Fibroblast of lung (primary cell): ENCODE results near the gene CRACR2A. TPM values are rescaled to one million over a fixed set of nuclear protein-coding genes. Genes with fewer than 3 reads are reported as not detected.

ENCODE experiments used
- DNase-seq, 2 donors: peaks; one replicate each; pipeline versions ENCODE4 v3.0.0 to v3.0.0-alpha.2; 2010; ENCODE audit warnings: low read depth in 2 of 2
- H2AFZ ChIP-seq: 2 replicates; pipeline ENCODE4 v1.5.1; 2012; ENCODE audit warnings: low read length, control low read depth, inconsistent platforms
- H3K27ac ChIP-seq: 2 replicates; pipeline ENCODE4 v1.5.1; 2011; ENCODE audit warnings: low read length, control low read depth; ENCODE audit not compliant: insufficient read depth
- H3K27me3 ChIP-seq: 2 replicates; pipeline ENCODE4 v1.5.1; 2011; ENCODE audit warnings: mild to moderate bottlenecking, low read length; ENCODE audit not compliant: control insufficient read depth, insufficient read depth
- H3K36me3 ChIP-seq: 2 replicates; pipeline ENCODE4 v1.5.1; 2011; ENCODE audit warnings: low read length; ENCODE audit not compliant: control insufficient read depth, insufficient read depth
- H3K4me1 ChIP-seq: 2 replicates; pipeline ENCODE4 v1.5.1; 2011; ENCODE audit warnings: low read length; ENCODE audit not compliant: control insufficient read depth, insufficient read depth; ENCODE audit errors: extremely low read depth
- H3K4me2 ChIP-seq: 2 replicates; pipeline ENCODE4 v1.5.1; 2011; ENCODE audit warnings: low read length, control low read depth; ENCODE audit not compliant: insufficient read depth; ENCODE audit errors: extremely low read depth
- H3K4me3 ChIP-seq, 4 experiments: fragments of 200-600 bp in 1 of 4; sonication (generic) in 1 of 4; replicated peaks in 1 of 4; 2 replicates each; pipeline ENCODE4 v1.5.1; 2011 to 2016; ENCODE audit warnings: low read length in 4 of 4, low read depth in 3 of 4, mild to moderate bottlenecking in 3 of 4, control low read depth in 2 of 4, inconsistent platforms in 1 of 4, mixed read lengths in 1 of 4; ENCODE audit not compliant: insufficient read depth in 1 of 4; ENCODE audit errors: control extremely low read depth in 1 of 4
- H3K79me2 ChIP-seq: 2 replicates; pipeline ENCODE4 v1.5.1; 2012; ENCODE audit warnings: mild to moderate bottlenecking, low read length, inconsistent platforms; ENCODE audit not compliant: control insufficient read depth, insufficient read depth
- H3K9ac ChIP-seq: 2 replicates; pipeline ENCODE4 v1.5.1; 2011; ENCODE audit warnings: mild to moderate bottlenecking, low read length, control low read depth; ENCODE audit not compliant: insufficient read depth
- H3K9me3 ChIP-seq: 2 replicates; pipeline ENCODE4 v1.5.1; 2012; ENCODE audit warnings: low read depth, low read length; ENCODE audit not compliant: control insufficient read depth, insufficient read depth
- H4K20me1 ChIP-seq: 2 replicates; pipeline ENCODE4 v1.5.1; 2011; ENCODE audit warnings: low read length; ENCODE audit not compliant: control insufficient read depth, insufficient read depth; ENCODE audit errors: extremely low read depth
- EZH2 ChIP-seq: IDR thresholded peaks from 2 replicates; pipeline ENCODE4 v1.5.1; 2012; ENCODE audit warnings: low read length, control low read depth, mild to moderate bottlenecking; ENCODE audit errors: missing control alignments
- polyA plus RNA-seq, 2 donors: library from polyadenylated mRNA; depleted of rRNA in 1 of 2; stranded (reverse) in 1 of 2; unstranded in 1 of 2; fragments of >200 nt; gene quantifications; 2 replicates each; pipeline ENCODE4 v1.2.1, GENCODE V29; 2011 to 2012; ENCODE audit warnings: missing spikeins in 1 of 2
- total RNA-seq: library from RNA; depleted of rRNA; stranded (reverse); fragments of >200 nt; gene quantifications from 2 replicates; pipeline ENCODE4 v1.2.1, GENCODE V29; 2014
- TF ChIP-seq, protein P1 (sequence below), 2 donors: IDR thresholded peaks in 1 of 2; conservative IDR thresholded peaks in 1 of 2; 1 replicate in 1 of 2; 2 replicates in 1 of 2; pipeline ENCODE4 v1.5.1; 2011 to 2012; ENCODE audit warnings: low read length in 2 of 2, control low read depth in 1 of 2, inconsistent platforms in 1 of 2, low read depth in 1 of 2, mild to moderate bottlenecking in 1 of 2

The CRACR2A gene
- total and polyA plus RNA-seq, 2 donors (not counting 1 experiment from before 2014, with no cell fraction given) = 5.8 to 5.9 TPM

DNA sequence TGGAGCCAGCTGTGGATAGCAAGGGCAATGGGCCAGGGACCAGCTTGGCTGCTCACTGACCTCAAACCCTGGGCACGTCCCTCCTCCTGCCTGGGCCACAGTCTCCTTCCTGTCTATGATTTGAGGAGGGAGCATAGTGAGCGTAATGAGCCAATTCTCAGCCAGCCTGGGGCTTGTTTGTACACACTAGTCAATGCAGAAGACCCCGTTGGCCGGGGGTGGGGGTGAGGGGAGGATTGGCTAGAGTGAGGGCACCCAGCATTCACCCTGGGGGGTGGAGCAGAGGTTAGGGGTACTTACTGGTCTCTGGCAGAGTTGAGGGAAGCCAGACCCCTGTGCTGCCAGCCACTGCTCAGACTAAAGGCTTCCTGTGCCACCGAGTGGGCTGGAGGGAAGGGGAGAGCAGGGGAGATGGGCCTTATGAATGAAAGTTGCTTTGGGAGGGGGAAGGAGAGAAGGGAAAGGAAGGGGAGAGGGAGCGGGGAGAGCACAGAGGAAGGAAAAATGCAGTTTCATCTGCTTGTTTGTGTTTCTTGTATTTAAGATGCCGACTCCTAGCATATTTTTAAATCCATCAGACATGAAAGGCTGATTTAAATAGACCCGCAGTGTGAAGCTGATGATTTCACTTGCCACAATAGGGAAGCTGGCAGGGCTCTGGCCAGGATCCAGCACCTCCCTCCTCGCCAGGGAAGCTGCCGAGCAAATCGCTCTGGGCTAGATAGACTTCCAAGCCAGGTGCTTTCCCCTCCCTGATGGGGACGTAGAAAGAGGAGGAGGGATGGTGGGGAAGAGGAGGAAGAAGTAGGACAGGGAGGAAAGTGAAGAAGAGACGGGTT is 147.9 kb downstream of the CRACR2A start:
- Histone ChIP-seq H3K4me2 (no peak overlapping the region), H2AFZ (no peak overlapping the region), H3K27me3 (no peaks in the 10 kb centered on the region), H3K4me3 (no peak overlapping the region), H3K9ac (no peak overlapping the region), H3K79me2 (no peaks in the 10 kb centered on the region), H3K4me1 (no peaks in the 10 kb centered on the region), H3K9me3 (no peaks in the 10 kb centered on the region), H3K36me3 (no peaks in the 10 kb centered on the region), H3K27ac (no peak overlapping the region), H4K20me1 (no peaks in the 10 kb centered on the region)
- TF ChIP-seq, protein P1, sequence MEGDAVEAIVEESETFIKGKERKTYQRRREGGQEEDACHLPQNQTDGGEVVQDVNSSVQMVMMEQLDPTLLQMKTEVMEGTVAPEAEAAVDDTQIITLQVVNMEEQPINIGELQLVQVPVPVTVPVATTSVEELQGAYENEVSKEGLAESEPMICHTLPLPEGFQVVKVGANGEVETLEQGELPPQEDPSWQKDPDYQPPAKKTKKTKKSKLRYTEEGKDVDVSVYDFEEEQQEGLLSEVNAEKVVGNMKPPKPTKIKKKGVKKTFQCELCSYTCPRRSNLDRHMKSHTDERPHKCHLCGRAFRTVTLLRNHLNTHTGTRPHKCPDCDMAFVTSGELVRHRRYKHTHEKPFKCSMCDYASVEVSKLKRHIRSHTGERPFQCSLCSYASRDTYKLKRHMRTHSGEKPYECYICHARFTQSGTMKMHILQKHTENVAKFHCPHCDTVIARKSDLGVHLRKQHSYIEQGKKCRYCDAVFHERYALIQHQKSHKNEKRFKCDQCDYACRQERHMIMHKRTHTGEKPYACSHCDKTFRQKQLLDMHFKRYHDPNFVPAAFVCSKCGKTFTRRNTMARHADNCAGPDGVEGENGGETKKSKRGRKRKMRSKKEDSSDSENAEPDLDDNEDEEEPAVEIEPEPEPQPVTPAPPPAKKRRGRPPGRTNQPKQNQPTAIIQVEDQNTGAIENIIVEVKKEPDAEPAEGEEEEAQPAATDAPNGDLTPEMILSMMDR (conservative IDR thresholded peaks at IDR 0.05 in 1 of 2, IDR thresholded peaks at IDR 0.05 in 1 of 2; ENCODE audit: low read depth in 1 of 2, low read length in 2 of 2) = no peak
- TF ChIP-seq EZH2 = no peak
- peak in 1 of 2 donors; percentile 1 for DNase-seq

DNA sequence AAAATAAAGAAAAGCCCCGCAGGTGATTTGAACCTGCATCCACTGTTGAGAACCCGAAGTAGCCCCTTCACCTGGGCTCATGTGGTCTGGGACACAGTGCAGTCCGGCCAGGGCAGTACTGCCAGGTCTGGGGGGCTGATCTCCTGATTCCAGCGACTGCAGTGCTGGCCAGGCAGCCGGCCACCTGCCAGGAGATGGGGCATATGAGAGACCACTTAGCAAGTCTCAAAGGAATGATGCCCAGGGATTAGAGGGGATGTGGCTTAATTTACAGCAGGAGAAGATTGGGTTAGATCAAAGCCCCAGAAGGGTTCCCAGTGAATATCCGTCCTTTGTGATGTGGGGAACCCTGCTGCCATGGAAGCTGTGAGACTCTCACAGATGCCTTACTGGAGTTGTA is 148.6 kb downstream of the CRACR2A start:
- H3K79me2 ChIP-seq = no peaks in the 10 kb centered on the region
- no peak overlapping the region for H3K4me2 ChIP-seq
- no peaks in the 10 kb centered on the region for H4K20me1 ChIP-seq
- no peak overlapping the region for H3K9ac ChIP-seq
- peaks cover 3% of the 10 kb centered on the region for H3K27me3 ChIP-seq
- no peaks in the 10 kb centered on the region for H3K4me1 ChIP-seq
- DNase-seq = no peak
- H3K27ac ChIP-seq = no peak overlapping the region
- no peaks in the 10 kb centered on the region for H3K36me3 ChIP-seq
- H3K4me3 ChIP-seq = no peak overlapping the region
- no peak for TF ChIP-seq EZH2
- TF ChIP-seq, protein P1 (conservative IDR thresholded peaks at IDR 0.05 in 1 of 2, IDR thresholded peaks at IDR 0.05 in 1 of 2; ENCODE audit: low read depth in 1 of 2, low read length in 2 of 2) = no peak
- H2AFZ ChIP-seq = no peak overlapping the region
- H3K9me3 ChIP-seq = no peaks in the 10 kb centered on the region

DNA sequence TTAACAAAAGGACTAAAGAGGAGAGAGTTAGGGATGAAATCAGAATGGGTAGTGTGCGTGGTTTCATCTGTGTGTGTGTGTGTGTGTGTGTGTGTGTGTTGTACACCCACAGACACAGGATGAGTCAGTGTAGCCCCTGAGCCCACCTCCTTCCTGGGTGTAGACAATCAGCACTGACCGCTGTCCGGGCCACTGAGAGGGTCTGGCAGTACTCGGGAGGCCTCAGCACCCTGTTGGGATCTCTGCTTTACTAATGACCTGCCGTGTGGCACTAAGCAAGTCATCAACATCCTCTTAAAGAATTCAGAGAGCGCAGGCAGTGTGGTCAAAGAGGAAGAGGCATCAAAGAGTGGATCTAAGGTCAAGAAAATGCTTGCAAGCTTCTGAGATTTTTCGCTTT is 149.3 kb downstream of the CRACR2A start:
- Histone ChIP-seq H3K4me3 (no peak overlapping the region), H3K36me3 (no peaks in the 10 kb centered on the region), H3K79me2 (no peaks in the 10 kb centered on the region), H3K4me2 (no peak overlapping the region), H3K4me1 (no peaks in the 10 kb centered on the region), H4K20me1 (no peaks in the 10 kb centered on the region), H3K27me3 (peaks cover 3% of the 10 kb centered on the region), H3K27ac (no peak overlapping the region), H3K9ac (no peak overlapping the region), H2AFZ (no peak overlapping the region), H3K9me3 (no peaks in the 10 kb centered on the region)
- no peak for TF ChIP-seq EZH2
- TF ChIP-seq, protein P1 (conservative IDR thresholded peaks at IDR 0.05 in 1 of 2, IDR thresholded peaks at IDR 0.05 in 1 of 2; ENCODE audit: low read depth in 1 of 2, low read length in 2 of 2) = no peak
- no peak for DNase-seq
